MM.1S (cell line): ENCODE results near the gene FGF1.

ENCODE experiments used
- CTCF ChIP-seq: fragments of 300-600 bp; sonication (generic); IDR thresholded peaks from 2 replicates; pipeline ENCODE4 v1.5.1; 2016; ENCODE audit warnings: antibody characterized with exemption, low read length, mixed read lengths
- EZH2 ChIP-seq: fragments of 300-600 bp; sonication (generic); optimal IDR thresholded peaks from 2 replicates; pipeline ENCODE3; 2017; ENCODE audit warnings: low read depth, mild to moderate bottlenecking, antibody characterized with exemption, low read length, mixed read lengths

DNA sequence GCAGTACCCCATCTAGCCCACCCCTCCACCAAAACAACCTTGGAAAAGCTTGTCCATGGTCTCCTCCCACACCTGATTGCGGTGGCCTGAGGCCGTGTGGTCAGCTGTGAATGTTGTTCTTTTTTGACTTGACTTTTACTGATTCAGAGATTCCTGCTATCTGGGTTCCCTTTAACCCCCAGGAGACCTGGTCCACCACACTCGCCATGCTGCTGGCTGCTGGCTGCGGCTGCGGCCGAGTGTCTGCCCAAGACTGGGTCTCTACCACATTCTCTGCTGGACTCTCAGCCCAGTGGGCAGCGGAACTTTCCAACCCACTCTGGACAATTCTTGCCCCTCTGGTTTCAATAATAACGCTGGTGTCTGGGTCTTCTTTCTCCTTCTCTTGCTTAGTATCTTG lies 28.4 kb downstream of the FGF1 start:
- no peak for TF ChIP-seq CTCF
- no peak for TF ChIP-seq EZH2
